ENCODE results near the gene HOXA1. TPM values are rescaled to one million over a fixed set of nuclear protein-coding genes. Genes with fewer than 3 reads are reported as not detected.

The HOXA1 gene
- total and polyA plus RNA-seq, 2 of the 4 experiments (the other 2 are of a cell fraction) = 0.54 to 1.8 TPM

DNA sequence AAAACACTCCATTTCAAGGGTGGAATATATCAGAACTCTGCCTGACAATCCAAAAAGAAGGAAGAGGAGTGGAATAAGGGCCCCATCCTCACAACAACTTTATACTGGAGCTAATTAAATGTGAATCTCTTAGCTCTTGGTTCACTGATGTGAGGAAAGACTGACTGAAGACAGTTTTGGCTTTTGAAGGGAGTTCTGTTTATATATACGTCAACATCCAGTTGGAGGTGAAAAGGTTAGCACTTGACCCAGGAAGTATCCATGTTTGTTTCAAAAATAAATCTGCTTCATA is 3.0 kb downstream of the HOXA1 start:
- BruUV-seq (replicated peaks) = no TSS peak
- Histone ChIP-seq H3K9me3 (ENCODE audit: control insufficient read depth, insufficient read depth, low read length) (no peaks in the 10 kb centered on the region), H3K4me1 (ENCODE audit: control insufficient read depth, insufficient read depth, low read length) (no peaks in the 10 kb centered on the region), H4K20me1 (ENCODE audit: insufficient read depth, low read length) (peaks cover 5% of the 10 kb centered on the region), H3K79me1 (ENCODE audit: low read depth in 1 of 2, low read length in 2 of 2) (peaks cover 10 to 16% of the 10 kb centered on the region in 2 experiments; a peak in 3 of 4 replicates), H3K4me2 (ENCODE audit: low read depth, low read length) (no peak overlapping the region), H4K8ac (ENCODE audit: low read depth in 2 of 2, low read length in 2 of 2) (no peak overlapping the region), H3K36me3 (ENCODE audit: control insufficient read depth, insufficient read depth, low read length) (no peaks in the 10 kb centered on the region; the same call in 1 of the 2 replicates), H2AK5ac (ENCODE audit: low read depth, low read length) (no peak overlapping the region), H3K23ac (ENCODE audit: low read depth, low read length) (no peak overlapping the region), H2BK120ac (ENCODE audit: low read depth, low read length) (no peak overlapping the region), H3K9me1 (ENCODE audit: insufficient read depth, low read length) (no peaks in the 10 kb centered on the region), H3K27me3 (ENCODE audit: control insufficient read depth, insufficient read depth, low read length) (peaks cover 4% of the 10 kb centered on the region; the same call in 1 of the 2 replicates), H3K27ac (ENCODE audit: insufficient read depth, low read length) (no peak overlapping the region), H4K91ac (ENCODE audit: insufficient read depth, low read depth, low read length) (no peak overlapping the region), H2BK15ac (ENCODE audit: low read depth, low read length) (no peak overlapping the region), H2BK20ac (ENCODE audit: low read depth, low read length) (no peak overlapping the region), H3K9ac (ENCODE audit: low read depth, low read length) (no peak overlapping the region), H2BK5ac (ENCODE audit: low read depth, low read length, poor library complexity, severe bottlenecking) (no peak overlapping the region), H3K18ac (ENCODE audit: low read depth, low read length) (no peak overlapping the region), H2AFZ (replicated peaks; ENCODE audit: low read length, poor library complexity) (no peak overlapping the region), H3K4ac (ENCODE audit: low read depth, low read length) (no peak overlapping the region), H4K5ac (ENCODE audit: low read depth, low read length) (no peak overlapping the region), H3K14ac (replicated peaks; ENCODE audit: low read depth, low read length) (no peak overlapping the region), H3K4me3 (ENCODE audit: insufficient read depth, low read depth, low read length) (no peak overlapping the region), H2AK9ac (replicated peaks; ENCODE audit: low read depth, low read length, poor library complexity) (no peak overlapping the region), H3K56ac (ENCODE audit: extremely low read depth, insufficient read depth, low read length) (no peak overlapping the region)
- POLR2A ChIA-PET (ENCODE audit: unreplicated experiment) = no interaction called here
- no CpG with 5 or more reads among the region's 1 CpG for WGBS, 2 experiments (ENCODE audit: extremely low coverage in 2 of 2, insufficient read length in 1 of 2)
- DNase-seq = no peak
- dilution Hi-C loops (cut with HindIII; ENCODE audit: low sequenced_read_pairs, unreplicated experiment) = no loop called here
- in situ Hi-C loops (cut with MboI; ENCODE audit: low sequenced_read_pairs) = no loop called here
- CTCF ChIA-PET = interaction anchor here (0.7 kb wide), 1 partner anchor 398 kb away, joined by 3 read pairs; no protein-coding TSS in a partner anchor
- TF ChIP-seq BHLHE40 (IDR thresholded peaks at IDR 0.05; ENCODE audit: low read depth, low read length) (no peak), MXI1 (IDR thresholded peaks at IDR 0.05; ENCODE audit: borderline replicate concordance, low read depth, low read length) (no peak), NFE2L2 (IDR thresholded peaks at IDR 0.05; ENCODE audit: low read depth, low read length) (no peak), FOS (IDR thresholded peaks at IDR 0.05; ENCODE audit: low read depth, low read length) (no peak), SMC3 (IDR thresholded peaks at IDR 0.05; ENCODE audit: low read depth, low read length) (no peak), USF2 (IDR thresholded peaks at IDR 0.05; ENCODE audit: low read depth, low read length) (no peak), RCOR1 (IDR thresholded peaks at IDR 0.05; ENCODE audit: insufficient replicate concordance, low read length) (no peak), RFX5 (IDR thresholded peaks at IDR 0.05; ENCODE audit: low read depth, low read length) (no peak)
- TF ChIP-seq, protein P1, sequence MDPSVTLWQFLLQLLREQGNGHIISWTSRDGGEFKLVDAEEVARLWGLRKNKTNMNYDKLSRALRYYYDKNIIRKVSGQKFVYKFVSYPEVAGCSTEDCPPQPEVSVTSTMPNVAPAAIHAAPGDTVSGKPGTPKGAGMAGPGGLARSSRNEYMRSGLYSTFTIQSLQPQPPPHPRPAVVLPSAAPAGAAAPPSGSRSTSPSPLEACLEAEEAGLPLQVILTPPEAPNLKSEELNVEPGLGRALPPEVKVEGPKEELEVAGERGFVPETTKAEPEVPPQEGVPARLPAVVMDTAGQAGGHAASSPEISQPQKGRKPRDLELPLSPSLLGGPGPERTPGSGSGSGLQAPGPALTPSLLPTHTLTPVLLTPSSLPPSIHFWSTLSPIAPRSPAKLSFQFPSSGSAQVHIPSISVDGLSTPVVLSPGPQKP (IDR thresholded peaks at IDR 0.05; ENCODE audit: borderline replicate concordance, low read depth, low read length) = no peak
- intact Hi-C loops (cut with micrococcal nuclease) = no loop called here
- ATAC-seq (ENCODE audit: low read depth) = no peak

All from IMR-90 (cell line).